Esophagus squamous epithelium (tissue), 4 donors: Measurements from ENCODE around the gene RPN2.

Source experiments
- CTCF ChIP-seq, 6 experiments: fragments of 450-650 bp in 4 of 6; fragments of 200-600 bp in 2 of 6; sonication (generic) in 2 of 6; IDR thresholded peaks; one replicate each; pipeline ENCODE4 v1.5.1; 2016 to 2019; ENCODE audit warnings: antibody characterized with exemption in 6 of 6, mild to moderate bottlenecking in 4 of 6, moderate library complexity in 4 of 6
- POLR2A ChIP-seq, 4 donors: fragments of 450-650 bp; IDR thresholded peaks; one replicate each; pipeline ENCODE4 v1.6.1; 2017; ENCODE audit warnings: antibody characterized with exemption in 4 of 4, mild to moderate bottlenecking in 4 of 4, moderate library complexity in 3 of 4

DNA sequence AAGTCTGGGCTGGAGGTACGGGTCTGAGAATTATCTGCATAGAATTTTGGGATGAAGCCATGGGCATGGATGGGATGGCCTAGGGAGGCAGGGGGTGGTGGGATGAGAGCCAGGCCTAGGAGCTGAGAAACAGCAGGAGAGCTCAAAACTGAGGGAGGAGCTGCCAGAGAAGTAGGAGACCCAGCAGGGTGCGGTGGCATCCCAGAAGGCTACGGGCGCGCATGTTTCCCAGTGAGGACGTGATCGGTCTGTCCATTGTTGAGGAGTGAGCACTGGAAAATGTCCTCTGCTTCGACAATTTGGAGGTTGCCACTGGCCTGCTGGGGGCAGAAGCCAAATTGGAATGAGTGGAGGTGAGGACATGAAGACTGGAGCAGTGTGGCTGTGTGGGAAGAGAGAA, 14.7 kb downstream of the RPN2 start:
- no peak for TF ChIP-seq POLR2A (IDR thresholded peaks at IDR 0.05)
- no peak for TF ChIP-seq CTCF (IDR thresholded peaks at IDR 0.05)
